ENCODE results near the gene FRAS1.
"Not testable (repeated sequence)": the region's sequence is repeated elsewhere in the genome, so short reads cannot be mapped to it uniquely, and the experiment has no call there.

The FRAS1 gene

DNA sequence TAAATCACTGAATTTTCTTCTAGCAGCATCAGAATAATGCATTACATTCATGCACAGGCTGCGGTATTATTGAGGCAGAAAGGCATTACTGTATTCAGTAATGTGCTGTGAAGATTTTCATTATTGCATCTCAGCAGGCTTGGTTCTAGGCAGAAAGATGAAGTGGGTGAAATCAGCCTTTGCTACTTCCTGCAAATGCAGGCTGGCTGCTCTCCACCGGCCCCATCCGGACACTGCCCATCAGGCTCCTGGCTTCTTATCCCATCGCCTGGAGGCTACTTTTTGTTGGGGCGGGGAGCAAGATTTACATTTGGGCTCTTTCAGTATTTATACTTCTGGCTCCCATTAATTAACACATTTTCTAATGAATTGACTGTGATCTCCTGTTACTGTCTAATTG, 117.8 kb downstream of the FRAS1 start:
- DNase-seq: no peak

DNA sequence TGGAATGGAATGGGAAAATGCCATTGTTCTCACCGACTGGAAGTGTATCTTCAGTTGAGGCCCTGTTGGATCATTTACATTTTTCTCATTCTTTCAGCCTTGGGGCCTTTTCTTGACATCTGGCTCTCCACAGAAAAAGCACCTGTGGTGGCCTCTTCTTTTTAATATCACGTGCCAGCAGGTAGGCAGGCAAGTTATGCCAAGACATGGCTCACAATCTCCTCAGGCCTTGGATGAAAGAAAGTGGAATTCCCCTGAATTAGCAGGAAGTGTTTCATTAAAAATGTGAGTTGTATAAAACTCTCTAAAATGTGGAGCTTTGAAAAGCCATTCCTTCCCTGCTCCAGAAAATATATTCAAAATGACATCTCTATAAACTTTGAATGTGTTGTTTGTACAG, 122.1 kb downstream of the FRAS1 start:
- DNase-seq: no peak

DNA sequence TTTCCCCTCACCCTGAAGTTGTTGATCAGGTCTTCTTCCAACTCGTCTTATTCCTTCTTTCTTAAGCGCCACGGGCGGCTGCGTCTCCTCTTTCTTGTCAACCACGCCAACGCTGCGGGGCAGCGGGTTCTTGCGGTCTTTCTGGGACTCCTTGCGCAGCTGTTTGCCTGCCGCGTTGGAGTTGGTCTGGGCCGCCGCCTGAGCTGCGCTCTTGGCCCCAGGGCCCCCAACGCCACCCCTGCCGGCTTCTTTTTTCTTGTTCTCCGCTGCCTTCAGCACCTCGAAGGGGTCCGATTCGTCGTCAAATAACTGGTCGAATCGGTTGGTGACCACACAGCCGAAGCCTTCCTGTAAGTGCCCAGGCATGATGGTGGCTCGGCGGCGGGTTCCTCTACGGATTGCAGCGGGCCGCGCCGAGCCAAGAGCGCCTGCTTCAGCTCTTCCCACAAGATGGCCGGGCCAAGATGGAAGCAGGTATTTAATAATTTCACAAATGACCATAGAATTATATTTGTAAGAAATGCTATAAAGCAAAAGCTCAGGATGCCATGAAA, 124.6 kb downstream of the FRAS1 start:
- not testable (repeated sequence) for DNase-seq

DNA sequence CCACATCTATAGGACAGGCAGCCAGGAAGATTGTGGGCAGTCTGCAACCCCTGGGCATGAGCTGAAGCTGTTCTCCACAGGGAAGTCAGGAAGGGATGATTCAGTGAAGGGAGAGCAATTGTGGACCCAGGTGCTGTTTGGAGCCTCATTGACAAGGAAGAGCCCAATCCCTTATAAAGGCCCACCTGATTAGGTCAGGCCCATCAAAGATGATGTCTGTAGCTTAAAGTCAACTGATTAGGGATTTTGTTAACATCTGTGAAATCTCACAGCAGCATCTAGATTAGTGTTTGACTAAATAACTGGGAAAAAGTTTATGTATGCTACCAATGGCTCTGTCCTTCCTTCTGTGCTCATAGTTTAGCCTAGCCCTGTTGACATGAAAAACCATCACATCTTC, 127.5 kb downstream of the FRAS1 start:
- DNase-seq: no peak

DNA sequence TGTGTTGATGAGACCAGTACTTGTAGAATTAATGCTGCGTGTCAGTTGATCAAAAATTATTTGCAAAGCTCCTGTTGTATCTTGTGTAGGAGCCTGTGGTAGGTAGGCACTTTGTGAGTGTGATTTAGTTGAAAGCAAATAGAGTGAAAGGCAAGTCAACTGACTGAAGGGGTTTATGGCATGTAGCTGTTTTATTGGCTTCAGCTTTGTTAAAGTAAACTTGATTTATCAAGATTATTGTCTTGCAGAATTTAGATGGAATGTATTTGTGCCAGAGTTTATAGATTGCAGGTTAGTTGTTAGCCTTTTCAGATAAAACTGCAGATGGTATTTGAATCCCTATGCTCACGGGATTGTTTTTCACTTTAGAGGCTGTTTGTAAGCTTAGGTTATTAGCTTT, 128.0 kb downstream of the FRAS1 start:
- DNase-seq: no peak

DNA sequence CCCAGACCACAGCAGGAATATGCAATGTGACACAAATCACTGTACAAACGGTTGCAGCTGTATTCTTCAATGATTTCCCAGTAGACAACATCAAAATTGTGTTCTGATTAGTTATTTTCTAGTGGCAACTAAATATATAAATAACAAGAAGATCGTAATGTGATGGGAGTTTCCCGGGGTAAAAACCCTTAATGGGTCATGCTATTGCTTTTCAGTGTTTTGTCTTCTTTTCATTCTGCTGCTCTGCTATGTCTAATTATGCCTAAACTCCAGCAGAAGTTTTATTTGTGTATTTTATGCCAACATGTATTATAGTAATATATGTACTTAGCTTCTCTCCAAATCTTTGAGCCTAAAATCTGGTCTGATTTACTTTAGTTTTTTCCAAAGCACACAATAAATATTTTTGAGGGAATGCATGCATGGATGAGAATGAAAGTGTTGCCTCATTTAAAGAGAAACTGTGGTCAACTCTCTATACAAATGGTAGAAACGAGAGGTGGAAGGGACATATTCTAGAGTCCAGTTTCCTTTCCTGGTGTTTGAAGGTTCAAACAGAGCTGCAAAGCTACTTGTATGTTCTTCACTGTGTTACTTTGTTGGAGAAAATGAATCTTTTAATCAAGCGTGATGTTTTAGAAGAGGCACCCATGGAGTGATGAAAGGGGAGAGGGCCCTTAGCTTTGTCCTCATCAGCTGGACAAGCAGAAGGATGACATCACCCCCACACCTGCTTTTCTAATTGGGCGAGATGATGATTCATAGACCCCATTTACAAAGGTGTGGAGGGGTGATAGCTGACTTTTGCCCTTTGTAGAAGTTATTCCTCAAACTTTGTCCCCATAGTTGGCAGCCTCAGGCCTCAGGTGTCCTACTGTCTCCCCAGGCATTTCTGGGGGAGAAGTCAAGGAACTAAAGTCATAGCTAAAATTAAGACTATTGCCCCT, 129.7 kb downstream of the FRAS1 start:
- no peak for DNase-seq

DNA sequence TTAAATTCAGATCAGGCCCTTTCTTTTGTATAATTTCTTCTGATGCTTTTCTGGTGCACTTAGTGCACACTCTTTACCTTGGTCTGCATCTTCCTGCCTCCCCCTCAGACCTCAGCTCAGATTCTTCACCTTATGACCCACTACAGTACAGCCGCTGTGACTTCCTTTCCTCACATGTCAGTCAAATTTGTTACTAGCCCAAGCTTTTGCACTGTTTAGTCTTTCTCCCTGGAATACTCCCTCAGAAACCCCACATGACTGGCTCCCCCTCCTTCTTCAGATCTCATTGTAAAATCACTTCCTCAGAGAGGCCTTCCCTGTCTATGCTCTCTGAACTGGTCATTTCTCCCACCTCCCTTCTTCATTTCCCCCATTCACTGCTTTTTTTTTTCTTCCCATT, 132.9 kb downstream of the FRAS1 start:
- no peak for DNase-seq

DNA sequence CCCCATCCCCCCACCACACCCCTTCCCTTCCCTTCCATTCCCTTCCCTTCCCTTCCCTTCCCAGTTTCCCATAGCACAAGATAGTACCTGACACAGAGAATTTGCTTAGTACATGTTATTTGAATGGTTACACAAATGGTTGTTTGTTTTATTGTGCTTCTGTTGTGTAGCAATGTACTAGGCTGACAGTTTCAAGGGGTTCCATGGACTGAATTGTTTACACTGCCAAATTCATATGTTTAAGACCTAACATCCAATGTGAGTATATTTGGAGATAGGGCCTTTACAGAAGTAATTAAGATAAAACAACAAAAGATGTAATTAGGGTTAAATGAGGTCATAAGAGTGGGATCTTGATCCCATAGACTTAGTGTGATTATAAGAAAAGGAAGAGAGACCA, 133.5 kb downstream of the FRAS1 start:
- no peak for DNase-seq

DNA sequence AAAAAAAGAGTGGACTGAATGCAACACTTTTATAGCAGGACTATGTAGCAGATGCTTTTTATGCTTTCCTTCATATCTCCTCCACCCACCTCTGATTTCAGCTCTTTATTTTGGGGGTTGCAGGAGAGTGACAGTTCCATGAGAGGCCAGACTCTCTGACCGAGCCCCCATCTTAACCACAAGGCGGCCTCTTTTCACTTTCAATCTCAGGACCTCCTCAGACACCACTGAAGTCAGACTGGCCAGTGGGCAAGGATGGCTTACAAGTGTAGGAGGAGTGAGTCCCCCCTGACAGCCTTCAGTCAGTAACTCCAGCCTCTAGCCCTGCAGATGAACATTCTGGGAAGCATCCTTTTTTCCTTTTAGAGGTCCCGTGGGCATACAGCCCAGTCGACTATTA, 140.8 kb downstream of the FRAS1 start:
- no peak for DNase-seq

DNA sequence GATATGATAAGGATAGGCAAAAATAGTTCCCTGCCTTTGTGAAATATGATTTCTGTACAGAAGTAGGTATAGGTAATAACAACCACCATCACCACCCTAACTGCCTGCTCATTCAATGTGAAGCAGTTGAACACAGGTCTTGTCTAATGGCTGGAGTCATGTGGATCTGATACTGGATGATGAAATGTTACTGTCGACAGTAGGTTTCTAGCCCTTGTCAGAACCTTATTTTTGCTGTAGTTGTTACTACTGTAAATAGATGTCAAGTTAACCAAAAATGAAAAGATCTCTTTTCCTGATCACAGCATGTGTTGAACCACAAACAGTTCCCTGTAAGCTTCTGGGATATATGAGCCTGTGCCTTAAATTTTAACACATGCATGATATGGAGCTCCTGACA, 142.9 kb downstream of the FRAS1 start:
- no peak for DNase-seq

DNA sequence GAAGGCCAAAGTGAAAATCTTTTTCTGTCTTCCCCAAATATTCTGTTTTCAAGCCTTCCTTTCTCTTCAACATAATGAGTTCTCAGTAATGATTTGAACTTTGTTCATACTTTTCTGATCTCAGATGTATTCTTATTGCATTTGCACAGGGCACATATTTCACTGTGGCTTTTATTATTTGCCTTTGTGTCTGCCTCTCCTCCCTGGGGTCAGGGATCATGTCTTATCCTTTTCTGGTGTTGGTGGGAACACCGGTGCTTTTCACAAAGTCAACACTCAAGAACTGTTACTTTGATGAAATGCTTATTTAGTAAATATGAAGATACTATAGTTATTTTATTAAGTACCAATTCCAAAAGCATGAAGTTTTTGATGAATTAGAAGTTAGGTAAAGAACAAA, 143.8 kb downstream of the FRAS1 start:
- no peak for DNase-seq

DNA sequence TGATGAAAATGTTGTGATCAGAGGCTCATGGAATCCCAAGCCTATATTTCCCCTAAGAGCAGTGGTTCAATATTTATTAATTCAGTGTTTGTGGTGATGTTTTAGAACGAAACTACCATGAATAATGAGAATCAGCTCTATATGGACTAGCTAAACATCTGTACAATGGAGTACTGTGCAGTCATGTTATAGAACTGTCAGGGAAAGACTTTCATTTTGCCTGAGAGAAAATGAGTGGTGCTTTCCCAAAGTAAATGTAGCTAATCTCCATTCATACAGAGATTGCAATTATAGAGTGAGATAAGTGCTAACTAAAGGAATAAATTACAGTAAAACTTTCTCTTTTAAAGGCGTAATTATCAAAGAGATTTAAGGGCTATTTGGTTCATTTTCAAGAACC, 147.1 kb downstream of the FRAS1 start:
- no peak for DNase-seq

DNA sequence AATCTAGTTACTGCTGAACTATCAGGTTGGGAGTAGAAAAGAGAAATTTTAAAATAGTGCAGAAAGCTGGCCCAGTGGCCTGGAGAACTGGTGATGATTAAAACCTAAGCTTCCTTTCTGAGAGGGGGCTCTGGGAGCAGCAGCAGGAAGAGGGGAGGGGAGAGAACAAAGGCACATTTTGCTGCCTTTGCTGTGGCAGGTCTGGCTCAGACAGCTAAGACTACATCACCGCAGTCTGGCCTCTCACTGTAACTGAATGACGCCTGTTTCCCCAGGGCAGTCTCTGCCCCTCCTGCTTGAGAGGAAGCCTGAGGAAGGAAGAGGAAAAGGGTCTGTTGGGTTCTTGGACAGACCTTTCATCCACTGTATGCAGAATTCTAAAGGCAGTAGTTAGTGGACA, 148.5 kb downstream of the FRAS1 start:
- DNase-seq: no peak

DNA sequence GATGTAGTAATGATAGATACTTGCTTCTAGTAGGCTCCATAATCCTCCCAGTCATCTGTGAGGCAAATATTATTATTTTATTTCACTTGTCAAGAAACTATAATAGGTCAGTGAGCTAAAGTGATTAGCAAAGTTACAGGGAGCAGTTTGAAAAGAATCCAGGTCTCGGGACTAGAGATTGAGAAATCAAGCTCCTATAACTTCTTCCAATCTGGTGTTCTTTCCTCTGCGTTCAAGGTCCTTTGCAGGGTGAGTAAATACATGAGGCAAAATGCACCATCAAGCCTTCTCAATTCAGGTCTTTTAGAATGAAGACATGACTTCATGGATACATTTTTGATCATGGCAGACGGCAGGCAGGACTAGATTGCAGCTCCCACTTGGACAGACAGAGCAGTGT, 150.4 kb downstream of the FRAS1 start:
- DNase-seq: no peak

DNA sequence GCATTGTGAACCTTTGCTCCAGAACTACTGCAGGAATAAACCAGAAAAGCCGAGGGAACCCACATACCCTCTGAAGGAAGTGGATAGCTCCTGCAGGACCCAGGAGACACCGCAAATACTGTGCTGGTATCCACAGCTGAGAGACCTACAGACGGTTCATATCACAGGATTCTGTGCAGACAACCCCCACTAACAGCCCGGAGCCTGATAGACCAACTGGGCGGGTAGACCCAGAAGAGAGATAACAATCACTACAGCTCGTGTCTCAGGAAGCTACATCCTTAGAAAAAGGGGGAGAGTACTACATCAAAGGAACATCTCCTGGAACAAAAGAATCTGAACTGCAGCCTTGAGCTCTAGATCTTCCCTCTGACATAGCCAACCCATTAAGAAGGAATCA, 150.8 kb downstream of the FRAS1 start:
- no peak for DNase-seq

DNA sequence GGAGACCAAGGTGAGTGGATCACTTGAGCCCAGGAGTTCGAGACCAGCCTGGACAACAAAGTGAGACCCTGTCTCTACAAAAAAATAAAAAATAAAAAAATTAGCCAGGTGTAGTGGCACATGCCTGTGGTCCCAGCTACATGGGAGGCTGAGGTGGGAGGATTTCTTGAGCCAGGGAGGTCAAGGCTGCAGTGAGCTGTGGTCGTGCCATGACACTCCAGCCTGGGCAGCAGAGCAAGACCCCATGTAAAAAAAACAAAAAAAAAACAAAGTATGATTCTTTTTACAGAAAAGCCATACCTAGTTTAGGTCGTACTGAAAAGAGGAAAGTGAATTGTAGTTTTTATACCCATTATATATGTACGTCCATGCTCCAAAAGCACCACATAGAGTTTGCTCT, 151.8 kb downstream of the FRAS1 start:
- not testable (repeated sequence) for DNase-seq

DNA sequence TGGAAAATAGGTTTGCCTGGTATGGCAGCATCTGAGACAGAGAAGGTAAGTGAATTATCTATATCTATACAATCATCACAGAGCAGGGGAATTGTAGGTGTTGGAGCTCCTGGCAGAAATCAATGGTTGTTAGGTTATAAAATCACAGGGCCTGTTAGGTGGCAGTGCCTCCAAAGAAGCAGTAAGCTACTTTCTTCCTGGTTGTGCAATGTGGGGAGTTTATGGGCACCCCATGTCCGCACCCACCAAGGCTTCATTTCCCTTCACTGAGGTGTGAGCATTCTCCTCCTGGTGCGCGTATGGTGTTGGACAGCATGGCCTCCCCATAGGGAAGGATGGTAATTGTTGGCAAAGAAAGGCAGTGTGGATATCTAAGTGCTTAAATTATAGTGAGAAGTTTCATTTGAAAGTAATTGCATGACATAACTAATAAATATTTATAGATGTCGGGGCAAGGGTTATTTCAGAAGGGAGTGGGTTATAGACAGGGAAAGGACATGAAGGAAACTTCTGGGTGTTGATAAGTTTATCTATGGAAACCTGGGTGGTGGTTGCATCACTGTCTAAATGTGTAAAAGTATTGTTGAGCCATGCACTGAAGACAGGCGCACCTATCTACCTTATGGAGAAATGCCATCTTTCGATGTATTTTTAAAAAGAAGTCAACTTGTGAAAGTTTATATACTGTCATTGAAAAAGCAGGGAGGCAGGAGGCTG, 153.7 kb downstream of the FRAS1 start:
- no peak for DNase-seq

DNA sequence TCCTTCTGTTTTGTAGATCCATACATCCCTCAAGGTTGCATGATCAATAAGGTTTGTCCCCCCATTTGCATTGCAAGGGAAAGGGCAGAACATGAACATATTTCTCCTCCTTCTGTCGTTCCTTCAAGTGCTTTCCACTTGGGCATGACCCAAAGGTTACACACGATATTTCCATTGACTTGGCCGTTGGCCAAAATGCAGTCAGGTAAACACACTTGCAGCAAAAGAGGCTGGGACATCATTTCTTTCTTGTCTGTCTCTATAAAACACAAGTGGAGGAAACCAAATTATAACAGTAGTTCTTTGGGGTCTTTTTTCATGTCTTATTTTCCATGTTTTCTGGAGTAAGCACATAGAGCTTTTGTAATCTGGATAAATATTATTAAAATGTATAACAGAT, 156.1 kb downstream of the FRAS1 start:
- no peak for DNase-seq

DNA sequence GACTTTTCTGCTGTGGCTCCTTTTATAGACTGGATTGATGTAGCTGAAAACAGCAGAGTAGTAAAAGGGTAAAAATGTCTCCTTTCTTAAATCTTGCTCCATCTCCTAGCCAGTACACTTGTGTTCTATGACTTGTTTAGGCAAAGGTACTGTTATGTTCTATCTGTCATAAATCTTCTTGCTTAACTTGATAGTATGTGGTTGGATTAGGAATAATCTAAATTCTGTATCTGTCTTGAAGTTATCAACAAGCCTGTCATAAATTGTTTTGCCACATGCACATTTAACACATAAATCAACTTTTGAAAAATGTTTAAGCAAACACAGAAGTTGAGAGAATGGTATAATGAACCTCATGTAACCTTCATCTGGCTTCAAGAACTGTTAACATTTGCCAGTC, 157.0 kb downstream of the FRAS1 start:
- DNase-seq: no peak

DNA sequence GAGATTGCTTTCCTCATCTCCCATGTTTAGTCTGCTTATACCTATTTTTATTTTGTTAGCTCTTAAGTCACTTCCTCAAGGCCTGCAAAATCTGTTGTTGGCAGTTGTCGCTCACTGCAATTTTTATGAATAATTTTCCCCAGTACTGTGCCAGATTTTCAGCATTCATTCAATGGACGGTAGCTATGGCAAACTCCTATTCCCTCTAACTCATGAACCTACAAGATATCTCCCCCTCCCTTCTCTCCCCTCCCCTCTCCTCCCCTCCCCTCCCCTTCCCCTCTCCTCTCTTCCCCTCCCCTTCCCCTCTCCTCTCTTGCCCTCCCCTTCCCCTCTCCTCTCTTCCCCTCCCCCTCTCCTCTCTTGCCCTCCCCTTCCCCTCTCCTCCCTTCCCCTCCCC, 160.4 kb downstream of the FRAS1 start:
- no peak for DNase-seq

DNA sequence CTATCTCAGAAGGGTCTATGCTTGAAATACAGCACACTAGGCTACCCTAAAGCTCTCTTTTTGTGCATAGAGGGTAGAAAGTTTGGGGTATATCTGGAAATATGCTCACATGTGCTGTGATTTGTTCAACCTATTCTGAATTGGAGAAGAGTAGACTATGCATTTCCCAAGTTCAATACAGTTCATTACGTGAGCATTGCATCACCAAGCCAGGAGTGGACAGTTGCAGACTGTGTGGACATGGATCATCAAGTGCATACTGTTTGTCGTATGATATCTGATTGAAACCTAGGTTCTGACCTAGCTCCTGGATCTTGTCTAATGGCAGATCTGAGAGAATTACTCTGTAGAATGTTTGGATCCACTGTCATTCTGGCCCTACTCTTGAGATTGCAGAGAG, 161.1 kb downstream of the FRAS1 start:
- no peak for DNase-seq

DNA sequence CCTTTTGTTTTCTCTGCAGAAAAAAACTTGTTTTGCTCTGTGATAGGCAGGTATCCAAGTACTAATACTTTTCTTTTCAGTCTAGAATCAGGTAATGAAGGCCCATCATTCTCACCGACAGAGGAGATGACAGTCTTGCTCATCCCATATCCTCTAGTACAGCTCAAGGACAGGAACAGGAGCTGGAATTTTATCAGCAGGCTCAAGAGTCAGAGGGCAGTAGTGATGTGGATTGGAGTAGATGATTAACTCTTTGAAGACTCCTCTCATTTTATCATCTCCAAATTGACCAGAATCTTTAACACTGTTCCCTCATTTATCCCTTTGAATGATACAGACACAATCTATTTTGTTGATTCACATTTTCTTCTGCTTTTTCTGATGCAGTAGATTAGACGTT, 162.7 kb downstream of the FRAS1 start:
- DNase-seq: no peak

DNA sequence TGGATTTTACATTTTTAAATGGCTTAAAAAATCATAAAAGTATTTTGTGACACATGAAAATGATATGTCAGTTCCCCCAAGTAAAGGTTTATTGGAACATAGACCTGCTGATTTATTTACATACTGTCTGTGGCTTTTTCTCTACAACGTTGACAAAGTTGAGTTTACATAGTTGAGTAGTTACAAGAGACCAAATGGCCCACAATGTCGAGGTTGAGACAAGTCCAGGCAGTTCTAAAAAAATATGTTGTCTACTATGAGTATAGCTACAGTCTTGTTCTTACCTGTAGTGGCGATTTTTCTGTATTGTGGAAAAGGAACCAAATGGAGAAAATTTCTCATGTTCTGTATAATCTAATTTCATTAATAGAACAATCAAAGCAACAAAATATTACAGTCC, 163.2 kb downstream of the FRAS1 start:
- no peak for DNase-seq

DNA sequence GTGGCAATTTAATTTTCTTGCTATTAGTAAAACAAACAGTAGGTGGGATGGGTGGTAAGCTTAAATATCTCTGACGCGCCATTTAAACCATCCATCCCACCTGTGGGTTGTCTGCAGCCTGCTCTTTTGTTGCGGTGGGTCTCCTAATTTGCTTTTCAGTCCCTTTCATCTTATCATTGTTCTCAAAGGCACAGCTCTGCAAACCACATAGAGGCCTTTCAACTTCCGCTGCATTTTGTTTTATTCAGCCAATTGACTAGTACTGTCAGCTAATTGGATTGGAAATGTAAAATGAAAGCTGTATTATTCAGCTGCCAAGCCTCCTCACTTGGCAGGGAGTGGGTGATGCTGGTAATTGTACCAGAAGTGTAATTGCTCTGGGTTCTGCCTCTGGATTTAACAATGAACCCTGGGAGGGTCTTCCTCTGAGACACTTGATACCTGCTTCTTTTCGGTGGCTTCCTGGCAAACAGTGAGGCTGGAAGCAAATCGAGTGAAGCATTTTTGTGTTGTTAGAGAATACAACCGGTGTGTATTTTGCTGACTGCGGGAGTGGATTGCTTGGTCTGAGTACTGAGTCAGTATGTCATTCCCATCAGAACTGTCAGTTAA, 165.6 kb downstream of the FRAS1 start:
- no peak for DNase-seq

Measured in cortex of kidney (tissue), 1 donor.